ENCODE results near the gene COMMD7. TPM values are rescaled to one million over a fixed set of nuclear protein-coding genes. Genes with fewer than 3 reads are reported as not detected.

COMMD7 gene
- total and polyA plus RNA-seq, 9 of the 15 experiments (the other 6 are each of a cell fraction or from before 2014, with no cell fraction given), result 11.9 to 69.1 (median 34.7) TPM

- TF ChIP-seq, protein P1, sequence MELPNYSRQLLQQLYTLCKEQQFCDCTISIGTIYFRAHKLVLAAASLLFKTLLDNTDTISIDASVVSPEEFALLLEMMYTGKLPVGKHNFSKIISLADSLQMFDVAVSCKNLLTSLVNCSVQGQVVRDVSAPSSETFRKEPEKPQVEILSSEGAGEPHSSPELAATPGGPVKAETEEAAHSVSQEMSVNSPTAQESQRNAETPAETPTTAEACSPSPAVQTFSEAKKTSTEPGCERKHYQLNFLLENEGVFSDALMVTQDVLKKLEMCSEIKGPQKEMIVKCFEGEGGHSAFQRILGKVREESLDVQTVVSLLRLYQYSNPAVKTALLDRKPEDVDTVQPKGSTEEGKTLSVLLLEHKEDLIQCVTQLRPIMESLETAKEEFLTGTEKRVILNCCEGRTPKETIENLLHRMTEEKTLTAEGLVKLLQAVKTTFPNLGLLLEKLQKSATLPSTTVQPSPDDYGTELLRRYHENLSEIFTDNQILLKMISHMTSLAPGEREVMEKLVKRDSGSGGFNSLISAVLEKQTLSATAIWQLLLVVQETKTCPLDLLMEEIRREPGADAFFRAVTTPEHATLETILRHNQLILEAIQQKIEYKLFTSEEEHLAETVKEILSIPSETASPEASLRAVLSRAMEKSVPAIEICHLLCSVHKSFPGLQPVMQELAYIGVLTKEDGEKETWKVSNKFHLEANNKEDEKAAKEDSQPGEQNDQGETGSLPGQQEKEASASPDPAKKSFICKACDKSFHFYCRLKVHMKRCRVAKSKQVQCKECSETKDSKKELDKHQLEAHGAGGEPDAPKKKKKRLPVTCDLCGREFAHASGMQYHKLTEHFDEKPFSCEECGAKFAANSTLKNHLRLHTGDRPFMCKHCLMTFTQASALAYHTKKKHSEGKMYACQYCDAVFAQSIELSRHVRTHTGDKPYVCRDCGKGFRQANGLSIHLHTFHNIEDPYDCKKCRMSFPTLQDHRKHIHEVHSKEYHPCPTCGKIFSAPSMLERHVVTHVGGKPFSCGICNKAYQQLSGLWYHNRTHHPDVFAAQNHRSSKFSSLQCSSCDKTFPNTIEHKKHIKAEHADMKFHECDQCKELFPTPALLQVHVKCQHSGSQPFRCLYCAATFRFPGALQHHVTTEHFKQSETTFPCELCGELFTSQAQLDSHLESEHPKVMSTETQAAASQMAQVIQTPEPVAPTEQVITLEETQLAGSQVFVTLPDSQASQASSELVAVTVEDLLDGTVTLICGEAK (IDR thresholded peaks at IDR 0.05), result no peak
- TF ChIP-seq, protein P1 (CRISPR knock-in tag; IDR thresholded peaks at IDR 0.05), result no peak
- TF ChIP-seq XRCC3 (IDR thresholded peaks at IDR 0.05) (no peak), GTF2E2 (tag; IDR thresholded peaks at IDR 0.05) (no peak), CHCHD3 (CRISPR knock-in tag; IDR thresholded peaks at IDR 0.05) (no peak), POLR2AphosphoS5 (IDR thresholded peaks at IDR 0.05; ENCODE audit: control insufficient read depth, insufficient read depth, low read depth, low read length) (no peak), ZSCAN29 (IDR thresholded peaks at IDR 0.05) (no peak), GTF2A2 (tag; IDR thresholded peaks at IDR 0.05) (no peak), HNRNPUL1 (IDR thresholded peaks at IDR 0.05; ENCODE audit: low read length) (no peak), ZBTB17 (CRISPR knock-in tag; IDR thresholded peaks at IDR 0.05) (no peak), RBFOX2 (IDR thresholded peaks at IDR 0.05; ENCODE audit: low read depth, low read length) (peak; percentile 44; the same call in 1 of the 2 replicates)
- TF ChIP-seq, protein P2, sequence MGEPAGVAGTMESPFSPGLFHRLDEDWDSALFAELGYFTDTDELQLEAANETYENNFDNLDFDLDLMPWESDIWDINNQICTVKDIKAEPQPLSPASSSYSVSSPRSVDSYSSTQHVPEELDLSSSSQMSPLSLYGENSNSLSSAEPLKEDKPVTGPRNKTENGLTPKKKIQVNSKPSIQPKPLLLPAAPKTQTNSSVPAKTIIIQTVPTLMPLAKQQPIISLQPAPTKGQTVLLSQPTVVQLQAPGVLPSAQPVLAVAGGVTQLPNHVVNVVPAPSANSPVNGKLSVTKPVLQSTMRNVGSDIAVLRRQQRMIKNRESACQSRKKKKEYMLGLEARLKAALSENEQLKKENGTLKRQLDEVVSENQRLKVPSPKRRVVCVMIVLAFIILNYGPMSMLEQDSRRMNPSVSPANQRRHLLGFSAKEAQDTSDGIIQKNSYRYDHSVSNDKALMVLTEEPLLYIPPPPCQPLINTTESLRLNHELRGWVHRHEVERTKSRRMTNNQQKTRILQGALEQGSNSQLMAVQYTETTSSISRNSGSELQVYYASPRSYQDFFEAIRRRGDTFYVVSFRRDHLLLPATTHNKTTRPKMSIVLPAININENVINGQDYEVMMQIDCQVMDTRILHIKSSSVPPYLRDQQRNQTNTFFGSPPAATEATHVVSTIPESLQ (CRISPR knock-in tag; IDR thresholded peaks at IDR 0.05), result no peak
- TF ChIP-seq, protein P3, sequence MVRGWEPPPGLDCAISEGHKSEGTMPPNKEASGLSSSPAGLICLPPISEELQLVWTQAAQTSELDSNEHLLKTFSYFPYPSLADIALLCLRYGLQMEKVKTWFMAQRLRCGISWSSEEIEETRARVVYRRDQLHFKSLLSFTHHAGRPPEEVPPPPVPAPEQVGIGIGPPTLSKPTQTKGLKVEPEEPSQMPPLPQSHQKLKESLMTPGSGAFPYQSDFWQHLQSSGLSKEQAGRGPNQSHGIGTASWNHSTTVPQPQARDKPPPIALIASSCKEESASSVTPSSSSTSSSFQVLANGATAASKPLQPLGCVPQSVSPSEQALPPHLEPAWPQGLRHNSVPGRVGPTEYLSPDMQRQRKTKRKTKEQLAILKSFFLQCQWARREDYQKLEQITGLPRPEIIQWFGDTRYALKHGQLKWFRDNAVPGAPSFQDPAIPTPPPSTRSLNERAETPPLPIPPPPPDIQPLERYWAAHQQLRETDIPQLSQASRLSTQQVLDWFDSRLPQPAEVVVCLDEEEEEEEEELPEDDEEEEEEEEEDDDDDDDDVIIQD (CRISPR knock-in tag; IDR thresholded peaks at IDR 0.05), result no peak
Measured at GRCh38 chr20:32685541-32686529, 57.4 kb downstream of the COMMD7 start (continued).
